Neuron (in vitro differentiated cells): ENCODE measurements around the gene NOL4L.

Experiments
- H2AFZ ChIP-seq: one replicate; pipeline ENCODE4 v1.6.1; 2013; ENCODE audit warnings: low read depth, mild to moderate bottlenecking, inconsistent platforms, low read length, moderate library complexity
- H3K27me3 ChIP-seq: one replicate; pipeline ENCODE4 v1.6.1; 2013; ENCODE audit warnings: low read length; ENCODE audit not compliant: insufficient read depth
- H3K36me3 ChIP-seq: one replicate; pipeline ENCODE4 v1.6.1; 2013; ENCODE audit warnings: low read length; ENCODE audit not compliant: insufficient read depth
- H3K4me1 ChIP-seq: one replicate; pipeline ENCODE4 v1.6.1; 2013; ENCODE audit warnings: low read length; ENCODE audit not compliant: insufficient read depth
- H3K4me3 ChIP-seq: 2 replicates; pipeline ENCODE4 v1.5.1; 2013; ENCODE audit warnings: mild to moderate bottlenecking, low read length, moderate library complexity
- H3K9me3 ChIP-seq: one replicate; pipeline ENCODE4 v1.6.1; 2013; ENCODE audit warnings: low read length

The NOL4L gene

GRCh38 chr20:32519381-32519730, 65.8 kb downstream of the NOL4L start:
- peaks cover 30% of the 10 kb centered on the region for H3K4me1 ChIP-seq
- H3K36me3 ChIP-seq = no peaks in the 10 kb centered on the region
- no peak overlapping the region for H3K4me3 ChIP-seq
- H3K9me3 ChIP-seq = no peaks in the 10 kb centered on the region
- H2AFZ ChIP-seq = no peak overlapping the region
- no peaks in the 10 kb centered on the region for H3K27me3 ChIP-seq

GRCh38 chr20:32518593-32519380, 66.3 kb downstream of the NOL4L start:
- H3K4me1 ChIP-seq = peaks cover 30% of the 10 kb centered on the region
- H3K36me3 ChIP-seq = no peaks in the 10 kb centered on the region
- no peaks in the 10 kb centered on the region for H3K9me3 ChIP-seq
- H3K27me3 ChIP-seq = no peaks in the 10 kb centered on the region
- no peak overlapping the region for H3K4me3 ChIP-seq
- H2AFZ ChIP-seq = no peak overlapping the region

GRCh38 chr20:32517914-32518592, 67.1 kb downstream of the NOL4L start:
- H2AFZ ChIP-seq = no peak overlapping the region
- H3K9me3 ChIP-seq = no peaks in the 10 kb centered on the region
- H3K4me1 ChIP-seq = peaks cover 28% of the 10 kb centered on the region

DNA sequence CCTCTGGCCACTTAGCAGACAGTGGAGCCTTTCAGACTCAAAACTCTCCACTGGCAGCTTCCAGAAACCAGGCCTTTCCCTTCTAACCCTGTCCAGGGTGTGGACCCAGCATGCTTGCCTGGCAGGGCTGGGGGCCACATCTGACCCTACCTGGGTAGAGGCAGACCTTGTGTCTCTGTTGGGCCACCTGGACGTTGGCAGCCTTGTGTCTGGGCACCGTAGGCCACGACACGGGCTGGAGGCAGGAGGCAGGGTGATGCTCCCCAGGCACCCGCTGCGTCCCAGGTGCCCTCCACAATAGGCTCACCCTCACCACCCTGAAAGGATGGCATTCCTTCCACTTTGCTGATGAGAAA, 67.6 kb downstream of the NOL4L start:
- Histone ChIP-seq H3K4me1 (peaks cover 27% of the 10 kb centered on the region), H3K9me3 (no peaks in the 10 kb centered on the region), H2AFZ (no peak overlapping the region), H3K27me3 (no peaks in the 10 kb centered on the region), H3K36me3 (no peaks in the 10 kb centered on the region), H3K4me3 (no peak overlapping the region)

More at GRCh38 chr20:32517914-32518592, 67.1 kb downstream of the NOL4L start:
- Histone ChIP-seq H3K4me3 (no peak overlapping the region), H3K36me3 (no peaks in the 10 kb centered on the region), H3K27me3 (no peaks in the 10 kb centered on the region)

GRCh38 chr20:32516583-32517517, 68.3 kb downstream of the NOL4L start:
- H2AFZ ChIP-seq = no peak overlapping the region
- H3K4me1 ChIP-seq = peaks cover 21% of the 10 kb centered on the region
- H3K27me3 ChIP-seq = no peaks in the 10 kb centered on the region
- H3K36me3 ChIP-seq = no peaks in the 10 kb centered on the region
- no peak overlapping the region for H3K4me3 ChIP-seq
- no peaks in the 10 kb centered on the region for H3K9me3 ChIP-seq

GRCh38 chr20:32515631-32516101, 69.5 kb downstream of the NOL4L start:
- no peaks in the 10 kb centered on the region for H3K36me3 ChIP-seq
- H2AFZ ChIP-seq = no peak overlapping the region
- H3K4me3 ChIP-seq = no peak overlapping the region
- no peaks in the 10 kb centered on the region for H3K9me3 ChIP-seq
- H3K4me1 ChIP-seq = peaks cover 27% of the 10 kb centered on the region
- H3K27me3 ChIP-seq = no peaks in the 10 kb centered on the region

DNA sequence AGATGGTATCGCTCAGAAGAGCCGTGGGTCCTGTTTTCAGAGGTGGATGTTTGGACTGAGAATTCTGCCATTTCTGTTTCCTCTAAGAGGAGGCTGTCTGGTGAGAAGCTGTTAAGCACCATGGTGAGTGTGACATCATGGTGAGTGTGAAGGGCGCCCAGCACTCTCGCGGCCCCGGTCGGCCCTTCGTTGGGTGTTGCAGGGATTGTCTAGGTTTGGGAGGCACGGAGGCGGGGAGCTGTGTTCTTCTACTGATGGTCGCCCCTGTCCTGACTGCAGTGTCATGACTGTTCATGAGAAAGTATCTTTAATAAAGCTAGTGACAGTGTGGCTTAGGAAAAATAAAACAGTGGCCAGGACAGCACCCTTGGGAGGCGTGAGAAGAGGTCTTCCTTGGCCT, 70.4 kb downstream of the NOL4L start:
- H3K9me3 ChIP-seq = no peaks in the 10 kb centered on the region
- H3K4me3 ChIP-seq = no peak overlapping the region
- peaks cover 37% of the 10 kb centered on the region for H3K4me1 ChIP-seq
- no peak overlapping the region for H2AFZ ChIP-seq
- no peaks in the 10 kb centered on the region for H3K36me3 ChIP-seq
- H3K27me3 ChIP-seq = no peaks in the 10 kb centered on the region

GRCh38 chr20:32513031-32513866, 71.9 kb downstream of the NOL4L start:
- Histone ChIP-seq H3K4me3 (no peak overlapping the region), H3K36me3 (no peaks in the 10 kb centered on the region), H3K4me1 (peaks cover 30% of the 10 kb centered on the region), H3K27me3 (no peaks in the 10 kb centered on the region), H2AFZ (no peak overlapping the region), H3K9me3 (no peaks in the 10 kb centered on the region)

GRCh38 chr20:32512047-32512385, 73.1 kb downstream of the NOL4L start:
- Histone ChIP-seq H3K4me3 (no peak overlapping the region), H3K36me3 (no peaks in the 10 kb centered on the region), H2AFZ (no peak overlapping the region), H3K4me1 (peaks cover 21% of the 10 kb centered on the region), H3K27me3 (no peaks in the 10 kb centered on the region), H3K9me3 (no peaks in the 10 kb centered on the region)

- Histone ChIP-seq H3K9me3 (no peaks in the 10 kb centered on the region), H3K4me1 (peaks cover 20% of the 10 kb centered on the region), H2AFZ (no peak overlapping the region), H3K27me3 (no peaks in the 10 kb centered on the region), H3K36me3 (no peaks in the 10 kb centered on the region), H3K4me3 (no peak overlapping the region)
These were observed 73.6 kb downstream of the NOL4L start for GRCh38 chr20:32511358-32512046.

DNA sequence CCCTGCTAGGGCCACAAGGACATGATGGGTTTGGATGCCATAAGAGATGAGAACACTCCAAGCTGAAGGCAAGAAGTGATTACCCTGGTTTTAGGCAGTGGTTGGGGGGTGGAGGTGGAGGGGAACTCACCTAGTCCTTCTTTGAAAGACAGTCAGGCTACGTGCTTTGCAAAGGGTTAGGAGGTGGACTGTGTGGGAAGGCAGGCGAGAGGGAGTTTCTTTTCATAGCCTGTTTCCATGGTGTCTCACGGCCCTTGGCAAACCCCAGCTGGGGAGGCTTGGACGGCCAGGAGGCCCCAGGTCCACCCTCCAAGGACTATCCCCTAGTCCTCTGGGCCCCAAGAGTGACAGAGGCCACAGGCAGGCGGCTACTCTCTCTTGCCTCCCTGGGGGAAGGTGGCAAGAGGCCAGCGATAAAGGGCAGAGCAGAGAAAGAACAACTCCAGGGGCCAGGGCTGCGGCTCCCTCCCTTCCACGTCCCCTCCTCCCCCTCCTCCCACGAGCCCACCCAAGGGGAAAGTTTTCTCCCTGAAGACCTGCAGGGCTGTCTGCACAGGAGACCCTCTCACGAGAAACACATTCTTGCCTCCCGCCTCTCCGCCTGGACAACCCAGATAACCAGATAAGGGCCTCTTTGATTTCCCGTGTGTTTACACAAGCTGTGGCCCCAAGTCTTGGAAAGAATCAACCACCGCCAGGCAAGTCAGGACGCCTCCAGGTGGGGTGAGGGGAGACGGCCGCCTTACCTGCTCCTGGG, 74.4 kb downstream of the NOL4L start:
- no peaks in the 10 kb centered on the region for H3K36me3 ChIP-seq
- H2AFZ ChIP-seq = no peak overlapping the region
- no peak overlapping the region for H3K4me3 ChIP-seq
- H3K4me1 ChIP-seq = peaks cover 21% of the 10 kb centered on the region
- H3K9me3 ChIP-seq = no peaks in the 10 kb centered on the region
- no peaks in the 10 kb centered on the region for H3K27me3 ChIP-seq
